Heart left ventricle (tissue), 13 donors: ENCODE measurements around the gene PPP1R1C.
"Not testable (repeated sequence)": the region's sequence is repeated elsewhere in the genome, so short reads cannot be mapped to it uniquely, and the experiment has no call there.

ENCODE experiments used
- CTCF ChIP-seq, 12 donors: fragments of 200-600 bp; sonication (generic) in 4 of 12; IDR thresholded peaks; one replicate each; pipeline versions ENCODE4 v1.5.0 to v1.8.0; 2018 to 2022; ENCODE audit warnings: antibody characterized with exemption in 12 of 12, mild to moderate bottlenecking in 5 of 12
- POLR2A ChIP-seq, 2 donors: fragments of 450-650 bp; IDR thresholded peaks; one replicate each; pipeline ENCODE4 v1.6.1; 2017; ENCODE audit warnings: antibody characterized with exemption in 2 of 2, mild to moderate bottlenecking in 2 of 2, moderate library complexity in 2 of 2
- donor health status: ischemic (EF 13 %, LVEDD 7.1; RV severe dilation, severe dysfunction).
- donor health status: DM: no; HTN: yes; CAD: no.
- donor health status: DM: no; HTN: no; CAD: no.
- donor health status: ischemic (EF 25% LVEDD 6.9; RV normal size, moderate dysfunction).
- donor health status: ischemic (EF 25% LVEDD 5.7; RV mildly dilated, moderate dysfunction).
- donor health status: ischemic (EF 35%, LVEDD 5.7; RV mildly dilated, moderate dysfunction).
- donor health status: nonischemic (EF 11% LVEDD 7.7; RV severe dilation, severe dysfunction).
- donor health status: DM: yes; HTN: yes; CAD: no.
- donor health status: PGD.
- donor health status: ischemic (EF 29% LVEDD 5.4; RV normal size, mild dysfunction).
- donor health status: nonischemic (EF 23%, LVEDD 6.1; RV moderate dilation, normal function).

DNA sequence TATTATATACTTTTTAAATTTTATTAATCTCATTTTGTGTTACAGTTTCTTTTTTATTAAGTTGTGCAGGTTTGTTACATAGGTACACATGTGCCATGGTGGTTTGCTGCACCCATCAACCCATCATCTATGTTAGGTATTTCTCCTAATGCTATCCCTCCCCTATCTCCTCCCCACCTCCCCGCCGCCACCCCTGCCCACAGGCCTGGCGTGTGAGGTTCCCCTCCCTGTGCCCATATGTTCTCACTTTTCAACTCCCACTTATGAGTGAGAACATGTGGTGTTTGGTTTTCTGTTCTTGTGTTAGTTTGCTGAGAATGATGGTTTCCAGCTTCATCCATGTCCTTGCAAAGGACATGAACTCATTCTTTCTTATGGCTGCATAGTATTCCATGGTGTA, 29.8 kb upstream of the PPP1R1C start:
- TF ChIP-seq CTCF, POLR2A (IDR thresholded peaks at IDR 0.05): not testable (repeated sequence)
